Melanocyte of skin (primary cell): ENCODE measurements around the gene CTDP1. TPM values are rescaled to one million over a fixed set of nuclear protein-coding genes. Genes with fewer than 3 reads are reported as not detected.

Source experiments
- total RNA-seq, 2 donors: library from RNA; depleted of rRNA; stranded (reverse); fragments of >200 nt; gene quantifications; 2 replicates each; pipeline ENCODE4 v1.2.3, GENCODE V29; 2012

Gene CTDP1
- 10 to 100 TPM; 22.6 to 23.4 TPM for total RNA-seq

GRCh38 chr18:79679552-79680099 lies at the start of gene CTDP1:
CTDP1 (plus strand) TSS chr18:79679803; CDS start chr18:79679948, 145 bp downstream.

GRCh38 chr18:79797518-79798345 lies 118.1 kb downstream of the CTDP1 start, which contains the start of gene KCNG2:
KCNG2 (plus strand) TSS chr18:79797938; CDS start chr18:79863668, 65,730 bp downstream.

Other genes with a start within 250 kb of the CTDP1 start
- gene KCNG2, start 118.1 kb downstream of the CTDP1 start, total RNA-seq, result under 1 TPM in 1 of 2 donors, not detected in 1; under 0.01 TPM